Thyroid gland (tissue), 4 donors: ENCODE results near the gene ZNF579.

ENCODE experiments used
- POLR2A ChIP-seq, 2 donors: fragments of 450-650 bp; IDR thresholded peaks; one replicate each; pipeline ENCODE4 v1.6.1; 2017; ENCODE audit warnings: antibody characterized with exemption in 2 of 2, mild to moderate bottlenecking in 2 of 2, moderate library complexity in 1 of 2
- TF ChIP-seq, protein P1 (sequence below), 6 experiments: fragments of 200-600 bp in 3 of 6; fragments of 450-650 bp in 3 of 6; sonication (generic) in 3 of 6; IDR thresholded peaks; one replicate each; pipeline ENCODE4 v1.5.1; 2016 to 2019; ENCODE audit warnings: antibody characterized with exemption in 6 of 6, mild to moderate bottlenecking in 2 of 6, inconsistent platforms in 1 of 6, moderate library complexity in 1 of 6

DNA sequence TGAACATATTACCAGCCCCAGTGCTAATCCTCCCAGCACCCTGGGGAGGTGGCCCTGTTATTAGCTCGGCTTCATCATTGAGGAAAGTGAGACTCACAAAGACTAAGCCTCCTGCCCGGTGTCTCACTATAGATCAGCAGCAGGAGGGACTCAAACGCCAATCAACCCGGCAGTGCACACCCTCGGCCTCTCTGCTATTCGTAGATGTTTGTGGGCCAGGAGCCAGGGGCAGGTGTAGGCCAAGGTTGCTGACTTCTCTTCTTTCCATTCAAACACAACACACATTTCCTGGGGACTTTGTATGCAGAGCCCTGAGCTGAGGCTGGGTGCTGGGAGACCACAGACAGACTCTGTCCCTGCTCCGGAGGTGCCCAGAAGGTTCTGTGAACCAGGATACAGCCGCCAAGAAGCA lies 25.9 kb downstream of the ZNF579 start:
- TF ChIP-seq, protein P1, sequence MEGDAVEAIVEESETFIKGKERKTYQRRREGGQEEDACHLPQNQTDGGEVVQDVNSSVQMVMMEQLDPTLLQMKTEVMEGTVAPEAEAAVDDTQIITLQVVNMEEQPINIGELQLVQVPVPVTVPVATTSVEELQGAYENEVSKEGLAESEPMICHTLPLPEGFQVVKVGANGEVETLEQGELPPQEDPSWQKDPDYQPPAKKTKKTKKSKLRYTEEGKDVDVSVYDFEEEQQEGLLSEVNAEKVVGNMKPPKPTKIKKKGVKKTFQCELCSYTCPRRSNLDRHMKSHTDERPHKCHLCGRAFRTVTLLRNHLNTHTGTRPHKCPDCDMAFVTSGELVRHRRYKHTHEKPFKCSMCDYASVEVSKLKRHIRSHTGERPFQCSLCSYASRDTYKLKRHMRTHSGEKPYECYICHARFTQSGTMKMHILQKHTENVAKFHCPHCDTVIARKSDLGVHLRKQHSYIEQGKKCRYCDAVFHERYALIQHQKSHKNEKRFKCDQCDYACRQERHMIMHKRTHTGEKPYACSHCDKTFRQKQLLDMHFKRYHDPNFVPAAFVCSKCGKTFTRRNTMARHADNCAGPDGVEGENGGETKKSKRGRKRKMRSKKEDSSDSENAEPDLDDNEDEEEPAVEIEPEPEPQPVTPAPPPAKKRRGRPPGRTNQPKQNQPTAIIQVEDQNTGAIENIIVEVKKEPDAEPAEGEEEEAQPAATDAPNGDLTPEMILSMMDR (IDR thresholded peaks at IDR 0.05): no peak
- no peak for TF ChIP-seq POLR2A (IDR thresholded peaks at IDR 0.05)
